HG02870 (cell line): Measurements from ENCODE around the gene CCDC70.

ENCODE experiments used
- ATAC-seq: cut with Tn5 transposase; IDR thresholded peaks from one replicate; pipeline ENCODE4 v1.9.1; 2021; ENCODE audit warnings: mild to moderate bottlenecking, moderate library complexity; ENCODE audit not compliant: unreplicated experiment

Gene CCDC70

DNA sequence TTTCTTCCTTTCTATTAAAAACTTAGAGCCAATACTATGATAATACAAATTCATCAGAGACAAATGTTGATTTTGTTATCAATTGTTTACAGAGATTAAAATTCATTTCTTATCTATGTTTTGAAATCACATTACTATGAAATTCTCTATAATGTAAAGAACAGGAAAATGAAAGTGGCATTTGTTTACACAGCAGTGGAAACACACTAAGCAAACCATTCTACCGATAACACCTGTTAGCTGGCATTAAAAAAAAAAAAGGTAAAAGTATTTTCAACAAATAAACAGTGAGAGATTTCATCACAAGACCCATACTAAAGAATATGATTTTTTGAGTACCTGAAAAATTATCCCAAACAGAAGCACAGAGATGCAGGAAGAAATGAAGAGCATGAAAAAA, 4.8 kb upstream of the CCDC70 start:
- no peak for ATAC-seq

- ATAC-seq, result no peak
Measured at GRCh38 chr13:51858433-51859247, 3.1 kb upstream of the CCDC70 start.

DNA sequence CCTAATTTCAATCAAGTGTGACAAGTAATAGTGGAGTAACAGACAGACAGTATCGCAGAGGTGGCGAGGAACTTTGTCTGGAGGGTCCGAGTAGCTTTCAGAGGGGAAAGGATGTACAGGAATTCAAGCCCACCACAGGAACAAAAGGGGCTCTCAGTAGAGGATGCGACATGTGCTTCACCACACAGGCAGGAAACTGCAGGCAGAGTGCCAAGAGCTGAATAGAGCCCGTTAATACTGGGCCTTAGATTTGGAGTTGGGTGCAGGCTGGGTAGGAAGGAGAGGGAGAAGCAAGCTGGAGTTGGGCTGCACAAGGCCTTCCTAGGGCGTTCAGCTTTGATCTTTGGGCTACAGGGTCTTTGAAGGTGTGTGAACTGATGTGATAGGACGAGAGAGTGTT, 1.2 kb downstream of the CCDC70 start:
- no peak for ATAC-seq

- no peak for ATAC-seq
Measured at GRCh38 chr13:51865838-51866237, 4.1 kb downstream of the CCDC70 start.

- ATAC-seq, result no peak
Measured at GRCh38 chr13:51867062-51867461, 5.3 kb downstream of the CCDC70 start.

- ATAC-seq, result no peak
Measured at GRCh38 chr13:51869916-51870315, 8.1 kb downstream of the CCDC70 start.

- no peak for ATAC-seq
Measured at GRCh38 chr13:51870616-51871015, 8.8 kb downstream of the CCDC70 start.

DNA sequence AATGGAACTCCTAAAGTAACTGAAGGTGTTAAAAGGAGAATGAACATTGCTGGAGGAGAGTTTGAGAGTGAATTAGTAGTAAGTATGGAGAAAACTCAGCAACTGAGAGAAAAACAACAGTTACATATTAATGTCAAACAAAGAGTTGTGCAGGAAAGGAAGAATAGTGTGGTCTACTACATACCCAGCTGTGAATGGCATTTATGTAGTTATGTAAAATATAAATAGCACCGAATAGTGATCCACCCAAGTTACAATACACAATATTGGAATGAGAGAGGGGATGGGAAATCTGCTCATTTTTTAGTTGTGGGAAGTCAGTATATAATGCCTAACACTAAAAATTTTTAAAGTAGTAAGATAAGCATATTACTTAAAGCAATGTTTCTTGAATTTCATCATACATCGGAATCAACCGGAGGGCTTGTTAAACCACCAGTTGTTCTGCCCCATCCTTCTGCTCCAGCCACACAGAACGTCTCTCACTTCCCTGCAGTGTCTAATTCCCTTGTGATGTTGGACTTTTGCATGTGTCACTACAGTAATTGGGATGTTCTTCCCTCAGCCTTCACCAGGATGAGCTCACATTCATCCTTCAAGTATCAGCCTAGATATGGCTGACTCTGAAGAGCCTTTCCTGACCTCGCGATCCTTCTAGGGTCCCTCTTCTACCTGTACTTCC, 11.5 kb downstream of the CCDC70 start:
- no peak for ATAC-seq

- ATAC-seq, result no peak
Measured at GRCh38 chr13:51873837-51874236, 12.1 kb downstream of the CCDC70 start.

GRCh38 chr13:51874651-51875050, 12.9 kb downstream of the CCDC70 start:
- no peak for ATAC-seq

GRCh38 chr13:51879133-51879532, 17.4 kb downstream of the CCDC70 start:
- no peak for ATAC-seq

DNA sequence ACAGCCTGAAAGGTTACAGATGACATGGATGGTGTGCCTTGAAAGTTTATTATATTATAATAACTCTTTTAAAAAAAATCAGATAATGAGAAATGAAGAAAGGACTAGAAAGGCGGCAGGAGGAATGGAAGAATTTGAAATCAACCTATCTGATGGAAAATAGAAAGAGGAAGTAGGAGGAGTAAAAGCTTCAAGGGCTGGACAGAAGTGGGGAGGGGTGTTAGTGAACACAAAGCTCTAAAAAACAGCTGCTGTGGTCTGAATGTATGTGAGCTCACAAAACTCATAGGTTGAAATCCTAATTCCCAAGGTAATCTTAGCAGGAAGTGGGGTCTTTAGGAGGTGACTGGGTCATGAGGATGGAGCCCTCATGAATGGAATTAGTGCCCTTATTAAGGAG, 19.5 kb downstream of the CCDC70 start:
- ATAC-seq, result no peak

GRCh38 chr13:51882570-51883225, 20.9 kb downstream of the CCDC70 start:
- ATAC-seq, result no peak

DNA sequence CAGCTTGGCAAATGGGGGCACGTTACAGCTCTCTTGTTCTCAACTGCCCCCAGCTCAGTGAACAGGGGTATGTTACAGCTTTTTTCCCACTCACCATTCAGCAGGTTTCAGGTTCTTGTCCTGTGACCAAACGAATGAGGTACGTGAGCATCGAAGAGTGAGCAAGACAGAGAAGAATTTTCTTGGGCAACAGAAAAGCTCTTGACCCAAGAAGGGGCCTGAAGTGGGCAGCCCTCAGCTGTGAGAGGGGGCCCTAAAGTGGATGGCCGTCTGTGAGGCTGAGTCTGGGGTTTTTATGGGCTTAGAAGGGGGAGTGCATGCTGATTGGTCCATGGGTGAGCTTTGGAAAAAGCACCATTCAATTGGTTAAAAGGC, 21.4 kb downstream of the CCDC70 start:
- no peak for ATAC-seq

- ATAC-seq, result no peak
Measured at GRCh38 chr13:51885651-51886050, 23.9 kb downstream of the CCDC70 start.

- ATAC-seq, result no peak
Measured at GRCh38 chr13:51887468-51887867, 25.7 kb downstream of the CCDC70 start.

GRCh38 chr13:51892657-51893056, 30.9 kb downstream of the CCDC70 start:
- ATAC-seq, result no peak

- no peak for ATAC-seq
Measured at GRCh38 chr13:51894239-51894638, 32.5 kb downstream of the CCDC70 start.

DNA sequence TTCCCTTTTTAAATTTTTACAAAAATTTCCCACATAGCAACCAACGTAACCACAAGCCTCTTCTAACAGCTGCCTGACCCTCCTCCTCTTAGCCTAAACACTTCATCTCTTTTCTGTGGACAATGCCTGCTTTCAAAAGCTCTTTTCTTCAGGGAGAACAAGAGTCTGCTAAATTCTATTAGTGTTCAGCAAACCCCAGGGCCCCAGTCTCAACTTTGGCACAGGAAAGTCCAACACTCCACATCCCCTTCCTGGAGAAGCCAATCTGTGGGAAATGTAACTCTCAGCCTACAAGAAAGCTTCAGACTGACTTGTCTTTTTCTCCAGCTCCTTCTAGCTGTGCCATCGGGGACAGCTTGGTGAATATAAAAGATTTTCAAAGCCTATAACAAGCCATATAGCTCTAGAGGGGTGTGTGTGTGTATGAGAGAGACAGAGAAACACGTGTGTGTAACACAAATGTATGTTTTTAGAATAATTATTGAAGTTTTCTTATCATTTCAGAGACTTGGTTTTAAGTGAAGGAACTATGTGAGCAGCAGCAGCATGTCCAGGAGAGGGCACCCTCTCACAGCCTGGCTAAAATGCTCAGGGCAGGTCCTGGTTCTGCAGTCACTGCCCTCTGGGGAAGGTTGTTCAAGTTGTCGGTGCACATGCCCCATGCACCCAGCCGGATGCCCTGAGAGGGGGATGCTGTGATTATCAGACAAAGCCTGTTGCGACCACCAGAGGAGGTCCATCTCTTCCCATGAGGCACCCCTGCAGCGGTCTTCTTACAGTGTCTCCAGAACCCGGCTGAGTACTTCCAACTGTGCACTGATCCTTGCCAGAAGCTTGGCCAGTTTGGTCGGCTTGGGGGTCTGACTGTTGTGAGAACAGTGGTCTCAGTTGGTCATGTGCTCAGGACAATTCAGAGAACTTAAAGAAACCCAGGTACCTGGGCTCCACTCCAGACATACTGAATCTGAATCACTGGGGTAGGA, 34.4 kb downstream of the CCDC70 start:
- peak; percentile 81 for ATAC-seq

- ATAC-seq, result no peak
Measured at GRCh38 chr13:51900471-51900870, 38.7 kb downstream of the CCDC70 start.

DNA sequence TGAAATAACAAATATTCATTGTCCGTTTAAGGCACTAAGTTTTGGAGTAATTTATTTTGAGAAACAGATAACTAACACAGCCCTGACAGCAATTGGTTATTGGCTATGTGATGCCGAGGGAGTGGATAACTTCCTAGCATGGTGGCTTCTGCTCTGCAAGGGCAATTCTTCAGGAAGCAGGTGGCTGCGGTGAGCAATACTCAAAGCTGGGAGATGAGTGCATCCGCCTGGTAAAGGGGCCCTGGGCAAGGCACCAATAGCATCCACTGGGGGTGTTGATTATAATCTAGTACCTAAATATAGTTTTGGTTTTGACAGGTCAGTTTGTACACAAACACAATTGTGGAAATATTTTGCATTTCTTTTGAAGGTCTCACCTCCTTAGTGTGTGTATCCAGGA, 41.0 kb downstream of the CCDC70 start:
- no peak for ATAC-seq
